H1 (cell line): ENCODE measurements around the gene SYTL1. TPM values are rescaled to one million over a fixed set of nuclear protein-coding genes. Genes with fewer than 3 reads are reported as not detected.

ENCODE experiments used
- CBX5 ChIP-seq: fragments of 300-800, 300-1000 bp; sonication (generic); IDR thresholded peaks from 2 replicates; pipeline ENCODE4 v1.7.1; 2016; ENCODE audit warnings: antibody characterized with exemption, low read length, low read depth
- CREB1 ChIP-seq: IDR thresholded peaks from 2 replicates; pipeline ENCODE4 v1.6.1; 2012; ENCODE audit warnings: inconsistent platforms
- E2F6 ChIP-seq: IDR thresholded peaks from 2 replicates; pipeline ENCODE4 v1.6.1; 2012; ENCODE audit warnings: inconsistent platforms
- FOSL1 ChIP-seq: IDR thresholded peaks from 2 replicates; pipeline ENCODE4 v1.6.1; 2011; ENCODE audit warnings: mild to moderate bottlenecking, low read depth, low read length, moderate library complexity; ENCODE audit not compliant: insufficient read depth
- JUND ChIP-seq: IDR thresholded peaks from 2 replicates; pipeline ENCODE4 v1.6.1; 2011; ENCODE audit warnings: mild to moderate bottlenecking, improper control_type of control experiment, low read length
- KDM4A ChIP-seq: IDR thresholded peaks from one replicate; pipeline ENCODE4 v1.7.1; 2012; ENCODE audit warnings: low read depth, mild to moderate bottlenecking, moderate library complexity, low read length, inconsistent platforms; ENCODE audit not compliant: severe bottlenecking
- NANOG ChIP-seq: IDR thresholded peaks from 2 replicates; pipeline ENCODE4 v1.6.1; 2011; ENCODE audit warnings: low read length, low read depth, mild to moderate bottlenecking, inconsistent platforms; ENCODE audit not compliant: insufficient read depth, poor library complexity, severe bottlenecking
- RFX5 ChIP-seq: IDR thresholded peaks from 2 replicates; pipeline ENCODE4 v1.6.1; 2011; ENCODE audit warnings: low read depth, low read length, improper control_type of control experiment, borderline replicate concordance
- polyA plus RNA-seq, 7 experiments: library from polyadenylated mRNA; depleted of rRNA in 3 of 7; stranded (reverse) in 5 of 7; unstranded in 2 of 7; fragments of >200 nt in 5 of 7; fragments of 200-250 nt in 2 of 7; gene quantifications; 1 replicate in 5 of 7; 2 replicates in 1 of 7; 4 replicates in 1 of 7; pipeline versions ENCODE4 v1.2.1 to v1.2.3, GENCODE V29; 2011 to 2013; ENCODE audit warnings: missing spikeins in 2 of 7, mixed read lengths in 2 of 7
- total RNA-seq: library from RNA; stranded (reverse); fragmentation: NEBNext Ultra II Directional; extraction: Animal tissue kit (Norgen Biotek cat#: 25700); gene quantifications from 2 replicates; pipeline ENCODE4 v1.2.1, GENCODE V29; 2021
- TF ChIP-seq, protein P1 (sequence below): fragments of 300-600 bp; sonication (generic); IDR thresholded peaks from 2 replicates; pipeline ENCODE4 v1.7.1; 2012; ENCODE audit warnings: low read length, moderate library complexity, mild to moderate bottlenecking, inconsistent platforms; ENCODE audit not compliant: insufficient replicate concordance

Gene SYTL1
- total and polyA plus RNA-seq, 2 of the 8 experiments (the other 6 are each of a cell fraction or from before 2014, with no cell fraction given), result 6.4 to 19.5 TPM

- TF ChIP-seq, protein P1, sequence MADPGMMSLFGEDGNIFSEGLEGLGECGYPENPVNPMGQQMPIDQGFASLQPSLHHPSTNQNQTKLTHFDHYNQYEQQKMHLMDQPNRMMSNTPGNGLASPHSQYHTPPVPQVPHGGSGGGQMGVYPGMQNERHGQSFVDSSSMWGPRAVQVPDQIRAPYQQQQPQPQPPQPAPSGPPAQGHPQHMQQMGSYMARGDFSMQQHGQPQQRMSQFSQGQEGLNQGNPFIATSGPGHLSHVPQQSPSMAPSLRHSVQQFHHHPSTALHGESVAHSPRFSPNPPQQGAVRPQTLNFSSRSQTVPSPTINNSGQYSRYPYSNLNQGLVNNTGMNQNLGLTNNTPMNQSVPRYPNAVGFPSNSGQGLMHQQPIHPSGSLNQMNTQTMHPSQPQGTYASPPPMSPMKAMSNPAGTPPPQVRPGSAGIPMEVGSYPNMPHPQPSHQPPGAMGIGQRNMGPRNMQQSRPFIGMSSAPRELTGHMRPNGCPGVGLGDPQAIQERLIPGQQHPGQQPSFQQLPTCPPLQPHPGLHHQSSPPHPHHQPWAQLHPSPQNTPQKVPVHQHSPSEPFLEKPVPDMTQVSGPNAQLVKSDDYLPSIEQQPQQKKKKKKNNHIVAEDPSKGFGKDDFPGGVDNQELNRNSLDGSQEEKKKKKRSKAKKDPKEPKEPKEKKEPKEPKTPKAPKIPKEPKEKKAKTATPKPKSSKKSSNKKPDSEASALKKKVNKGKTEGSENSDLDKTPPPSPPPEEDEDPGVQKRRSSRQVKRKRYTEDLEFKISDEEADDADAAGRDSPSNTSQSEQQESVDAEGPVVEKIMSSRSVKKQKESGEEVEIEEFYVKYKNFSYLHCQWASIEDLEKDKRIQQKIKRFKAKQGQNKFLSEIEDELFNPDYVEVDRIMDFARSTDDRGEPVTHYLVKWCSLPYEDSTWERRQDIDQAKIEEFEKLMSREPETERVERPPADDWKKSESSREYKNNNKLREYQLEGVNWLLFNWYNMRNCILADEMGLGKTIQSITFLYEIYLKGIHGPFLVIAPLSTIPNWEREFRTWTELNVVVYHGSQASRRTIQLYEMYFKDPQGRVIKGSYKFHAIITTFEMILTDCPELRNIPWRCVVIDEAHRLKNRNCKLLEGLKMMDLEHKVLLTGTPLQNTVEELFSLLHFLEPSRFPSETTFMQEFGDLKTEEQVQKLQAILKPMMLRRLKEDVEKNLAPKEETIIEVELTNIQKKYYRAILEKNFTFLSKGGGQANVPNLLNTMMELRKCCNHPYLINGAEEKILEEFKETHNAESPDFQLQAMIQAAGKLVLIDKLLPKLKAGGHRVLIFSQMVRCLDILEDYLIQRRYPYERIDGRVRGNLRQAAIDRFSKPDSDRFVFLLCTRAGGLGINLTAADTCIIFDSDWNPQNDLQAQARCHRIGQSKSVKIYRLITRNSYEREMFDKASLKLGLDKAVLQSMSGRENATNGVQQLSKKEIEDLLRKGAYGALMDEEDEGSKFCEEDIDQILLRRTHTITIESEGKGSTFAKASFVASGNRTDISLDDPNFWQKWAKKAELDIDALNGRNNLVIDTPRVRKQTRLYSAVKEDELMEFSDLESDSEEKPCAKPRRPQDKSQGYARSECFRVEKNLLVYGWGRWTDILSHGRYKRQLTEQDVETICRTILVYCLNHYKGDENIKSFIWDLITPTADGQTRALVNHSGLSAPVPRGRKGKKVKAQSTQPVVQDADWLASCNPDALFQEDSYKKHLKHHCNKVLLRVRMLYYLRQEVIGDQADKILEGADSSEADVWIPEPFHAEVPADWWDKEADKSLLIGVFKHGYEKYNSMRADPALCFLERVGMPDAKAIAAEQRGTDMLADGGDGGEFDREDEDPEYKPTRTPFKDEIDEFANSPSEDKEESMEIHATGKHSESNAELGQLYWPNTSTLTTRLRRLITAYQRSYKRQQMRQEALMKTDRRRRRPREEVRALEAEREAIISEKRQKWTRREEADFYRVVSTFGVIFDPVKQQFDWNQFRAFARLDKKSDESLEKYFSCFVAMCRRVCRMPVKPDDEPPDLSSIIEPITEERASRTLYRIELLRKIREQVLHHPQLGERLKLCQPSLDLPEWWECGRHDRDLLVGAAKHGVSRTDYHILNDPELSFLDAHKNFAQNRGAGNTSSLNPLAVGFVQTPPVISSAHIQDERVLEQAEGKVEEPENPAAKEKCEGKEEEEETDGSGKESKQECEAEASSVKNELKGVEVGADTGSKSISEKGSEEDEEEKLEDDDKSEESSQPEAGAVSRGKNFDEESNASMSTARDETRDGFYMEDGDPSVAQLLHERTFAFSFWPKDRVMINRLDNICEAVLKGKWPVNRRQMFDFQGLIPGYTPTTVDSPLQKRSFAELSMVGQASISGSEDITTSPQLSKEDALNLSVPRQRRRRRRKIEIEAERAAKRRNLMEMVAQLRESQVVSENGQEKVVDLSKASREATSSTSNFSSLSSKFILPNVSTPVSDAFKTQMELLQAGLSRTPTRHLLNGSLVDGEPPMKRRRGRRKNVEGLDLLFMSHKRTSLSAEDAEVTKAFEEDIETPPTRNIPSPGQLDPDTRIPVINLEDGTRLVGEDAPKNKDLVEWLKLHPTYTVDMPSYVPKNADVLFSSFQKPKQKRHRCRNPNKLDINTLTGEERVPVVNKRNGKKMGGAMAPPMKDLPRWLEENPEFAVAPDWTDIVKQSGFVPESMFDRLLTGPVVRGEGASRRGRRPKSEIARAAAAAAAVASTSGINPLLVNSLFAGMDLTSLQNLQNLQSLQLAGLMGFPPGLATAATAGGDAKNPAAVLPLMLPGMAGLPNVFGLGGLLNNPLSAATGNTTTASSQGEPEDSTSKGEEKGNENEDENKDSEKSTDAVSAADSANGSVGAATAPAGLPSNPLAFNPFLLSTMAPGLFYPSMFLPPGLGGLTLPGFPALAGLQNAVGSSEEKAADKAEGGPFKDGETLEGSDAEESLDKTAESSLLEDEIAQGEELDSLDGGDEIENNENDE, result no peak
- TF ChIP-seq KDM4A (no peak), RFX5 (no peak), NANOG (no peak), CREB1 (peak; percentile 66), FOSL1 (0 out of 2 replicates have a peak, but pooled peaks have one; percentile 50), E2F6 (peak; percentile 95), JUND (no peak), CBX5 (no peak)
These were observed 9.1 kb downstream of the SYTL1 start (continued) for GRCh38 chr1:27350663-27351540.
